Measurements from ENCODE around the gene RNF208.

RNF208 gene

DNA sequence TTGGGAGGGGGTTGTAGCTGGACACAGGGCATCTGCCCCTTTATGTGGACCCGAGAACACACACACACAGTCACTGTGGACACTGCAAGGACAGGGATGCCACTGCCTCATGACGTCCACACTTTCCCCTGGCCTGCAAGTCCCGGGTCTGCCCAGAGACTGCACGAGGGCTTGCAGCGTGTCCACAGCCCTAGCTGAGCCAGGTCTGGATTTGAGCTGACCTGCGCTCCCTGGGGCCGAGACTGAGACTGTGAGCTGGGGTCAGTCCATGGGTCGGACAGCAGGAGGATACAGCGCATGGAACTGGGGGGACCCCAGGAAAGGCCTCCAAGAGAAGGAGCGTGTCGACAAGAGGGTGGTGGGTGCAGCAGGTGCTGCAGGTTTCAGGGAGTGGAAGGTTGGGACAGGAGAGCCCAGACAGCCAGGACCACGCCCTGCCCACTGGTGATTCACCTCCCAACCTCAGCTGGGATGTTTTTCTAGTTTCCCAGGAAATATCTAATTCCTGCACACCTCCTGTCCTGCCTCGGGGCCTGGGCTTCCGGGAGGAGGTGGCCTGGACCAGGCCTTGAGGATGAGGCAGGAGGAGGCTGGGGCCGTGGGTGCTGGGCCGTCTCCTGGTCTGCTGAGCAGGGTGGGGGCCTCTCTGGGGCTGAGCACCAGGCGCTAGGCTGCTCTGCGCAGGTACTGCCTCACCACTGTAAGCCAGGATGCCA lies 4.5 kb upstream of the RNF208 start:
- DNase-seq: no peak

DNA sequence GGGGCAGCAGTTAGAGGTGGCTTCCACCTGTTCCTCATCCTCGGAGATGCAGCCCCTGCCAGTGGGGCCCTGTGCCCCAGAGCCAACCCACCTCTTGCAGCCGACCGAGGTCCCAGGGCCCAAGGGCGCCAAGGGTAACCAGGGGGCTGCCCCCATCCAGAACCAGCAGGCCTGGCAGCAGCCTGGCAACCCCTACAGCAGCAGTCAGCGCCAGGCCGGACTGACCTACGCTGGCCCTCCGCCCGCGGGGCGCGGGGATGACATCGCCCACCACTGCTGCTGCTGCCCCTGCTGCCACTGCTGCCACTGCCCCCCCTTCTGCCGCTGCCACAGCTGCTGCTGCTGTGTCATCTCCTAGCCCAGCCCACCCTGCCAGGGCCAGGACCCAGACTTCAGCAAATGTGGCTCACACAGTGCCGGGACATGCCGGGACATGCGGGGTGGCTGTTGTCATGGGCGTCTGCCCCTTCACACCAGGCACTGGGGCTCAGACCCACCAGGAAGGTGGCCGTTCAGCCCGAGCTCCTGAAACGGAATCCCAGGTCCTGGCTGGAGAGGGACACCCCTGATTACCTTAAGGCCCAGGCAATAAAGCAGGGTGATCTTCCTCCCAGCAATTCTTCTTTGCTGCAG lies 3.8 kb upstream of the RNF208 start:
- no peak for DNase-seq

DNA sequence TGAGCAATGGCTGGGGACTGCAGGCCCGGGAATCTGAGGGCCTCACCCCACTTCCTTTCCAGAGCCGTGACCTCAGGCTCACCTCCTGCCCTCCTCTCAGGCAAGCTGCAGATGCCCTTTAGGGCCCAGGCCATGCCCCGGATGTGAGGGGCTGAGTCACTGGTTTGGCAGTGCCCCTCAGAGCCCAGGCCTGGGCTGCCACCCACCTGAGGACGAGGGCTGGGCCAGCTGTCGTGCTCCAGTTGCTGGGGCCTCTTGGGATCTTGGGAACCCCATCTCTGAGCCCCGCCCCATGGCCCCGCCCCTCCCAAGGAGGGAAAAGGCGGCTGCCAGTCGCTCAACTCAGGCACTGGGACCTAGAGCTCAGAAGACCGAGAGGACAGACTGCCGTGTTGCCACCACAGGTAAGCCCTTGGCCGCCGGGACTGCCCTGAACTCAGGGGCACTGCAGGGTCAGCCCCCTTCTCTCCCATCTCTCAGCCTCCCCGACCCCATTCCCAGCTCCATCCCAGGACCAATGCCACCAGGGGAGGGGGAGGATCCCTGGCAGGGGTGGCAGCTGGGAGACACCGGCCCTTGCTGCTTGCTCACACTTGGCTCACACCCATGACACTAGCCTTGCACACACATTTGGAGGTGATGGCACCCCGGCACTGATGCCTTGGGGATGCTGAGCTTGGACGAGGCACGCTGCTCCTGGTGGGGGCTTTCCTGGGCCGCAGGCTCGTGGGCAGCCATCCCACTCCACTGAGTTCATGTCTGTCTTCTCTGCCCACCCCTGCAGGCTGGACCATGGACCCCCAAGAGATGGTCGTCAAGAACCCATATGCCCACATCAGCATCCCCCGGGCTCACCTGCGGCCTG lies 3.0 kb upstream of the RNF208 start, which contains the start of gene CYSRT1:
CYSRT1 (plus strand) TSS at position 345 of the 865 bp plus-strand sequence; CDS start at position 793, 448 bp downstream.
- DNase-seq: peak; percentile 33

DNA sequence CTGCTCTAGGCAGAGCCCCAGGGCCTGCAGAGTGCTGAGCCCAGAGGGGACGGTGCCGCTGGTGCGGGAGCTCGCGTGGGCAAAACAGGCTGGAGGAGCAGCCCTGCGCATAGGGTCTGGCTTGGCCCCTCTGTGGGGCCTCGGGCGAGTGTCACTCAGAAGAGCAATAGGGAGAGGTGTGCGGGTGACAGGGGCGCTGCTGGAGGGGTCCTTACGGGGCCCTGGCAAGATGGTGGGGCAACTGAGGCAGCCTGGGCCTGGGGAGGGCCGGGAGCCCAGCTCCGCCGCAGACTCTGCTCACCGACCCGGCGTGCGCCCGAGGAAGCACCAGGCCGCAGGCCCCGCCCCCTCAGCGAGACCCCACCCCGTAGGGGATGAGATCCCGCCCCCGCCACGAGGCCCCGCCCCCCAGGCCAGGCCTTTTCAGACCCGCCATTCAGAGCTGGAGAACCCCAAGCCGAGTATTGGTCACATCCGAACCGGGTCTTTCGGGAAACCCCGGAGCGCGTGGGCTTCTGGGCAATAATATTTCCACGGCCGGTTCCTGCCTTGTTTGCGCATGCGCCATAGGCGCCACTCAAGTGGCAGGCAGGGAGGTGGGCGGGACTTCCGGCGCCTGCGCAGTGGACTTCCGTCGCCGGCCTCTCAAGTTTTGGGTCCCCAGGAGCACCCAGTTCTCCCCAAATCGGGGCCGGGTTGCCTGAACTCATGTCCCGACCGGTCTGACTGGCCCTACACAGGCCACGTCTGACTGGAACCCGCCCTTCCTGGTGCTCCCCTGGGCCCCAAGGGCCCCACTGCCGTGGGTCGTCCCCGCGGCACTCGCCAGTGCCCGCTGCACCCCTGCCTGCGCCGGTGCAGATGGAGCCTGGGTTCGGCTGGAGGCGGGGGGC lies 1.3 kb upstream of the RNF208 start:
- peak; percentile 99 for DNase-seq

DNA sequence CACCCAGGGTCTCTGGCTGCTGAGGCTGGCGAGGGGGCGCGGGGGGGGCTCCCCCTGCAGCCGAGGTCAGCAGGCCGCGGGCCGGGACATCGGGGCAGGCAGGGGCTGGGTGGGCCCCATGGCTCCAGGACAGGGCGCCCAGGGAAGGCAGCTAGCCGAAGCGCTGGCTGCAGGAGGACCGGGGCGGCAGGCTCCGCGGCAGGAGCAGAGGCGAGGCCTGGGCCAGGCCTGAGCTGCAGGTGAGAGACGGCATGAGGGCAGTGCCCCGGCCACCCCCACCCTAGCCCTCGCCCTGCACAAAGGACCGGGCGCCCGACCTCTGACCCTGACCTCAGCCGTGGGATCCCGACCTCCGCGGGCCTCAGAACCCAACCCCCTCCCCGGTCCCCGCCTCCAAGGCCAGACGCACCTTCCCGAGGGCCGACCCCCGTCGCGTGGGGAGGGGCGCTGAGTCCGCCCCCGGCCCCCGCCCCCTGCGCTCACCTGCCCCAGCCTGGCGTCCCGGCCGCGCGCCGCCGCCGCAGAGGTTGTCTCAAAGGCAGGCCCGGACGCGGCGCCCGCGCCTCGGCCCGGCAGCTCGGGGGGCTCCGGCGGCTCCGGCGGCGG lies 431 bp downstream of the RNF208 start:
- DNase-seq: no peak

- no peak for DNase-seq
Measured at GRCh38 chr9:137221095-137221505, 940 bp downstream of the RNF208 start.

- DNase-seq: no peak
Measured at GRCh38 chr9:137220317-137221094, 1.5 kb downstream of the RNF208 start.

GRCh38 chr9:137219757-137220316 lies 2.2 kb downstream of the RNF208 start:
- DNase-seq: no peak

- DNase-seq: no peak
Measured at GRCh38 chr9:137218754-137219271, 3.2 kb downstream of the RNF208 start.

GRCh38 chr9:137218212-137218753 lies 3.8 kb downstream of the RNF208 start:
- no peak for DNase-seq

- DNase-seq: no peak
Measured at GRCh38 chr9:137217276-137218211, 4.5 kb downstream of the RNF208 start.

DNA sequence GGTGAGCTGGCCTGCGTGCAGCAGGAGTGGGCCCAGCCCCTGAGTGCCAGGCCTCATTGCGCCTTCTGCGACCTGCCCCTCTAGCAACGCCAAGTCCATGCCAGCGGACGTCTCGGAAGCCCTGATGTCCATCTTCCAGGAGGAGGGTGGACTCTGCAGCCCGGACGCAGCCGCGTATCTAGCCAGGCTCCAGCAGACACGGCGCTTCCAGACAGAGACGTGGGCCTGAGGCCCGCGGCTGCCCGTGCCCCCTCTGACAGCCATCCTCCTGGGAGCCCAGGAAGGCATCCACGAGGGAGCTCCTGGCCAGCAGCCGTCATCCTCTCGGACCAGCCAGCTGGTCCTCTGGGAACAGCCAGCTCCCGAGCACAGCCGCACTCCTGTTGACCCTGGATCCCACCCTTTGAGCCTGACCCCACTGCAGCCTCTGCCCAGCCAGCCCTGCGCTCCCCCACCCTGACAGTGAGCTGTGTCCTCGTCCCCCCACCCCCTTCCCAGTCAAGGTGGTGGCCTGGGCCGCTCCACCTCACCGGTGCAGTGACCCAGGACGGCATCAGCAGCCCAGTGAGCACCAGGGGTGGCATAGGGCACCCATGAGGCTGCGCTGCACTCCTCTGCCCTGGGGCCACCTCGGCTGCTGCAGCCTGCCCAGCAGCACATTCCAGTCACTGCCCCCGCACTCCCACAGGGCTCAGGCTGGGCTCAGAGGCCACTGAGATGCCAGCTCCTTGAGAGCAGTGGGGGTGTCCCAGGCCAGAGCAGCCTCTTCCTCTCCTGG lies 5.7 kb downstream of the RNF208 start:
- no peak for DNase-seq

GRCh38 chr9:137215196-137215986 lies 6.6 kb downstream of the RNF208 start:
- no peak for DNase-seq

GRCh38 chr9:137214620-137215019 lies 7.4 kb downstream of the RNF208 start:
- no peak for DNase-seq

DNA sequence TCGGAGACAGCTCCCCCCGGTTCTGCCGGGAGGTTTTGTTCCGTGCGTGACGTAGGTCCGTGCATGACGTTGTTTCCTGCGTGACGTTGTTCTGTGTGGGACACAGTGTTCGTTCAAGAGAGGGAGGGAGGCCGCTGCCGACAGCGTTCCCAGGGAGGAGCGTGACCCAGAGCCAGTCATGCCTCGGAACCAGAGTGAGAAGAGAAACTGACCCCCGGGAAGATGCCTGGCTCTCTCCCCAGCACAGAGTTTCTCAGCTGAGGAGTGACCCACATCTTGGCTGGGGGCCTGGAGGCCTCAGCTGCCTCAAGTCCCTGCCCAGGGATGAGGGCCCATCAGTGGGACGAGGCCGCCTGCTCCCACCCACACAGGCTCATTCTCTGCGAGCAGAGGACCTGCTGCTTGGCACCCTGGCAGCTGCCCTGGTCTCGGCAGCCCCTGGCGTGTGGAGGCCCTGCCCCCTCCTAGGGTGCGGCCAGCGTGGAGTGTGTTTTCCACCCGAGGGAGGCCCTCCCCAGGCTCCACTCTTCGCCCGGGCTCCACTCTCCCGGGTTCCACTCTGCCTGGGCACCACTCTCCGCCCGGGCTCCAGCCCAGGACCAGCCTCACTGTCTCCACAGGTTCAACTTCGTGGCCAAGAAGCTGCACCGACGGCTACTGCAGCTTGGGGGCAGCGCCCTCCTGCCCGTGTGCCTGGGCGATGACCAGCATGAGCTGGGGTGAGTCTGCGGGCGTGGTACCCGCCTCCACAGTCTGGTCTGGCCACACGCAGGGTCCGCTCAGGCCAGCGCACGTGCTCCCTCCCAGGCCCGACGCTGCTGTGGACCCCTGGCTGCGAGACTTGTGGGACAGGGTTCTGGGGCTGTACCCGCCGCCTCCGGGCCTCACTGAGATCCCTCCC lies 8.6 kb downstream of the RNF208 start:
- no peak for DNase-seq

DNA sequence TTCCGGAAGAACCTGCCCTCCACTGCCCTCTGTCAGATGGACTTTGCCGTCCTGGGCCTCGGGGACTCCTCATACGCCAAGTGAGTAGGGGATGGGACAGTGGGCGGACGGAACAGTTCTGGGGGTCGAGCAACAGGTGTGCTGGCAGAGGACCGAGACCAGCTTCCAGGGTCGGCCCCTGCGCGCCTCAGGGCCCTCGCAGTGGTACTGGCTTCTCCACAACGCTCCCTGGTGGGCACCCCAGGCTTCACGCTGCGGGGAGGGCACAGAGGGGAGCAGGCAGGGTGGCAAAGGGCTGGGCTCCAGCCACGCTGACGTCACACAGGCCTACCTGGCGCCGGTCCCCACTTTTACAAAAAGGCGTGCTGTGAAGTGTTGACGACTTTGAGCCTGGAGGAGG lies 9.5 kb downstream of the RNF208 start:
- no peak for DNase-seq

Data from stimulated activated CD4-positive, alpha-beta T cell treated with anti-CD3 and anti-CD28 coated beads, Interleukin-1b, Interleukin-23, amount 100 ng/mL, for 48 hours (primary cell).